Osteocyte (in vitro differentiated cells): ENCODE data around the gene TPSB2. TPM values are rescaled to one million over a fixed set of nuclear protein-coding genes. Genes with fewer than 3 reads are reported as not detected.
"Not testable (repeated sequence)": the region's sequence is repeated elsewhere in the genome, so short reads cannot be mapped to it uniquely, and the experiment has no call there.

Experiments used
- DNase-seq: peaks from one replicate; pipeline ENCODE4 v3.0.0; 2021; ENCODE audit warnings: mixed read lengths; ENCODE audit not compliant: unreplicated experiment; ENCODE audit errors: extremely low spot score
- H3K27ac Mint-ChIP-seq: one replicate; pipeline ENCODE4 v1.8.0; 2021; ENCODE audit warnings: mild to moderate bottlenecking, mixed read lengths; ENCODE audit not compliant: unreplicated experiment
- H3K27me3 Mint-ChIP-seq: one replicate; pipeline ENCODE4 v1.8.0; 2021; ENCODE audit warnings: mixed read lengths; ENCODE audit not compliant: unreplicated experiment
- H3K36me3 Mint-ChIP-seq: one replicate; pipeline ENCODE4 v1.8.0; 2021; ENCODE audit warnings: mixed read lengths; ENCODE audit not compliant: unreplicated experiment
- H3K4me1 Mint-ChIP-seq: one replicate; pipeline ENCODE4 v1.8.0; 2021; ENCODE audit warnings: mixed read lengths; ENCODE audit not compliant: unreplicated experiment
- H3K4me3 Mint-ChIP-seq: one replicate; pipeline ENCODE4 v1.8.0; 2021; ENCODE audit warnings: mild to moderate bottlenecking, moderate library complexity, mixed read lengths; ENCODE audit not compliant: unreplicated experiment
- H3K9me3 Mint-ChIP-seq: one replicate; pipeline ENCODE4 v1.8.0; 2021; ENCODE audit warnings: mixed read lengths; ENCODE audit not compliant: unreplicated experiment
- total RNA-seq: library from RNA; stranded (reverse); gene quantifications from 2 replicates; pipeline ENCODE4 v1.2.1, GENCODE V29; 2021
- TF ChIP-seq, protein P1 (sequence below): fragments of 200-600 bp; sonication (generic); IDR thresholded peaks from 2 replicates; pipeline ENCODE4 v1.5.0; 2021; ENCODE audit warnings: antibody characterized with exemption, mild to moderate bottlenecking, moderate library complexity

The TPSB2 gene
- total RNA-seq, 1 donor from 2014 or later, result not detected

DNA sequence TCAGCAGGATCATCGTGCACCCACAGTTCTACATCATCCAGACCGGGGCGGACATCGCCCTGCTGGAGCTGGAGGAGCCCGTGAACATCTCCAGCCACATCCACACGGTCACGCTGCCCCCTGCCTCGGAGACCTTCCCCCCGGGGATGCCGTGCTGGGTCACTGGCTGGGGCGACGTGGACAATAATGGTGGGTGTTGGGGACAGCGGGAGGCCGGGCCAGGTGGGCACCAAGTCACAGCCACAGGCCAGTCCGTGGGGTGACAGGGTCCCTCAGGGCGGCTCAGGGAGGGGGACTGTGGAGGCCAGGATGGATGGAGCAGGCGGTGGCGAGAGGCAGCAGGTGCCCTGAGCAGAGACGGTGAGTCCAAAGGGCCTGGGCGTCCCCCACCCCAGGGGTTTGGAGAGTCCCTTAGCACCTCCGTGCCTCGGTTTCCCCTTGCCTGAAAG is 26.9 kb upstream of the TPSB2 start:
- H3K4me3 Mint-ChIP-seq, result no peak overlapping the region
- no peaks in the 10 kb centered on the region for H3K36me3 Mint-ChIP-seq
- H3K9me3 Mint-ChIP-seq, result no peaks in the 10 kb centered on the region
- H3K4me1 Mint-ChIP-seq, result peaks cover 3% of the 10 kb centered on the region
- H3K27me3 Mint-ChIP-seq, result peaks cover 5% of the 10 kb centered on the region
- no peak overlapping the region for H3K27ac Mint-ChIP-seq
- TF ChIP-seq, protein P1, sequence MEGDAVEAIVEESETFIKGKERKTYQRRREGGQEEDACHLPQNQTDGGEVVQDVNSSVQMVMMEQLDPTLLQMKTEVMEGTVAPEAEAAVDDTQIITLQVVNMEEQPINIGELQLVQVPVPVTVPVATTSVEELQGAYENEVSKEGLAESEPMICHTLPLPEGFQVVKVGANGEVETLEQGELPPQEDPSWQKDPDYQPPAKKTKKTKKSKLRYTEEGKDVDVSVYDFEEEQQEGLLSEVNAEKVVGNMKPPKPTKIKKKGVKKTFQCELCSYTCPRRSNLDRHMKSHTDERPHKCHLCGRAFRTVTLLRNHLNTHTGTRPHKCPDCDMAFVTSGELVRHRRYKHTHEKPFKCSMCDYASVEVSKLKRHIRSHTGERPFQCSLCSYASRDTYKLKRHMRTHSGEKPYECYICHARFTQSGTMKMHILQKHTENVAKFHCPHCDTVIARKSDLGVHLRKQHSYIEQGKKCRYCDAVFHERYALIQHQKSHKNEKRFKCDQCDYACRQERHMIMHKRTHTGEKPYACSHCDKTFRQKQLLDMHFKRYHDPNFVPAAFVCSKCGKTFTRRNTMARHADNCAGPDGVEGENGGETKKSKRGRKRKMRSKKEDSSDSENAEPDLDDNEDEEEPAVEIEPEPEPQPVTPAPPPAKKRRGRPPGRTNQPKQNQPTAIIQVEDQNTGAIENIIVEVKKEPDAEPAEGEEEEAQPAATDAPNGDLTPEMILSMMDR, result no peak
- no peak for DNase-seq

DNA sequence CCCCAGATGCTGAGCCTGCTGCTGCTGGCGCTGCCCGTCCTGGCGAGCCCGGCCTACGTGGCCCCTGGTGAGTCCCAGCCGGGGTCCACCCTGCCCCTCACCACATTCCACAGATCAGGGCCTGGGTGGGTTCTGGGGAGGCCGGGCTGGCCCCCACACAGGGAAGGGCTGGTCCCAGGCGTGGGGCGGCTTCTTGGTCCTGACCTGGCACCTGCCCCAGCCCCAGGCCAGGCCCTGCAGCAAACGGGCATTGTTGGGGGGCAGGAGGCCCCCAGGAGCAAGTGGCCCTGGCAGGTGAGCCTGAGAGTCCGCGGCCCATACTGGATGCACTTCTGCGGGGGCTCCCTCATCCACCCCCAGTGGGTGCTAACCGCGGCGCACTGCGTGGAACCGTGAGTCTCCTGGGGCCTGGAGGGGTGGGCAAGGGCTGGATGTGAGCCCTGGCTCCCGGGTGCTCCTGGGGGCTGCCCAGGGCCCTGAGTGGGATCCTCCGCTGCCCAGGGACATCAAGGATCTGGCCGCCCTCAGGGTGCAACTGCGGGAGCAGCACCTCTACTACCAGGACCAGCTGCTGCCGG is 26.4 kb upstream of the TPSB2 start:
- not testable (repeated sequence) for H3K9me3 Mint-ChIP-seq, H3K27ac Mint-ChIP-seq, H3K4me3 Mint-ChIP-seq, DNase-seq, H3K27me3 Mint-ChIP-seq, H3K36me3 Mint-ChIP-seq, H3K4me1 Mint-ChIP-seq

DNA sequence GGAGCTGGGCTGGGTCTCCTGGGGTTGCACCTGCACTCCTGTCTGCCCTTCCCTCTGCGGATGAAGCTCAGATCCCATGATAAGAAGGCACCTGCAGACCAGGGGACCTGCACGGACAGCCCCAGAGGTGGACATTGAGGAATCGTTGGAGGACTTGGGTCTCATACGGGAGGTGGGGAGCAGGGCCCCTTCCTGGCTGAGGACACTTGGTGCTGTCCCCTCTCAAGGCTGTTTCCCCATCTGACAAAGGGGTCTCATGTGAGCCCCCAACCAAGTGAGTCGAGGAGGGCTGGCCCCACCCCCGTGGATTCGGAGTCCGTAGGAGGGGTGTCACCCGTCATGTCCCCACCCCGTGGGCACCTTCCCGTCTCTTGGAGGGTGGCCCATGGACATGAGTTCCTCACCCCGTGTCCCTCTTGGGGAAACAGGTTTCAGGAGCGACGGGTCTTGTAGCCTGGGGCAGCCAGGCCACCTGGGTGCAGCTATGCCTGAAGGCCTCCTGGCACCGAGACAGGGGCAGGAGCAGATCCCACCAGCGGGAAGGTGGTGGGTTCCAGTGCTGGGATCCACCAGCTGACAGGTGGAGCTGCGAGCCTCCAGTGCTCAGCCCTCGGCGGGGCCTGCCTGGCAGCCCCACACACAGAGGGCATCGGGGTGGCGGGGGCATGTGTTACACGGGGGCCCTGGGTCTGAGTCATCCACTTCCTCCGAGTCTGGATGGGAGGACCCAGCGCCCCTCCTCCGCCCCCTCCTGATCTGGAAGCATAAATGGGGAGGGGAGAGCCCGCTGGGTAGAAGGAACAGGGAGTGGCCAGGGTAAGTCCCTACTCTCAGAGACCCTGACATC is 25.5 kb upstream of the TPSB2 start, which contains the start of gene TPSD1:
TPSD1 (plus strand) TSS at position 794 of the 847 bp plus-strand sequence. CDS start 212 bp downstream, outside the sequence.
- not testable (repeated sequence) for H3K27ac Mint-ChIP-seq, H3K36me3 Mint-ChIP-seq, H3K4me3 Mint-ChIP-seq, H3K27me3 Mint-ChIP-seq, H3K4me1 Mint-ChIP-seq, DNase-seq, H3K9me3 Mint-ChIP-seq

DNA sequence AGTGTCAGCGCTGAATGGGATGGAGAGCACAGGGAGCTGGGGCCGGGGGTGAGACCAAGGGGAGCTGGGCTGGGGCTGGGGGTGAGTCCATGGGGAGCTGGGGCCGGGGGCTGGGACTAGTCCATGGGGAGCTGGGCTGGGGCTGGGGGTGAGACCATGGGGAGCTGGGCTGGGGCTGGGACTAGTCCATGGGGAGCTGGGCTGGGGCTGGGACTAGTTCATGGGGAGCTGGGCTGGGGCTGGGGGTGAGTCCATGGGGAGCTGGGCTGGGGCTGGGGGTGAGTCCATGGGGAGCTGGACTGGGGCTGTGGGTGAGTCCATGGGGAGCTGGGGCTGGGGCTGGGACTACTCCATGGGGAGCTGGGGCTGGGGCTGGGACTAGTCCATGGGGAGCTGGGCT is 24.8 kb upstream of the TPSB2 start:
- not testable (repeated sequence) for H3K36me3 Mint-ChIP-seq

DNA sequence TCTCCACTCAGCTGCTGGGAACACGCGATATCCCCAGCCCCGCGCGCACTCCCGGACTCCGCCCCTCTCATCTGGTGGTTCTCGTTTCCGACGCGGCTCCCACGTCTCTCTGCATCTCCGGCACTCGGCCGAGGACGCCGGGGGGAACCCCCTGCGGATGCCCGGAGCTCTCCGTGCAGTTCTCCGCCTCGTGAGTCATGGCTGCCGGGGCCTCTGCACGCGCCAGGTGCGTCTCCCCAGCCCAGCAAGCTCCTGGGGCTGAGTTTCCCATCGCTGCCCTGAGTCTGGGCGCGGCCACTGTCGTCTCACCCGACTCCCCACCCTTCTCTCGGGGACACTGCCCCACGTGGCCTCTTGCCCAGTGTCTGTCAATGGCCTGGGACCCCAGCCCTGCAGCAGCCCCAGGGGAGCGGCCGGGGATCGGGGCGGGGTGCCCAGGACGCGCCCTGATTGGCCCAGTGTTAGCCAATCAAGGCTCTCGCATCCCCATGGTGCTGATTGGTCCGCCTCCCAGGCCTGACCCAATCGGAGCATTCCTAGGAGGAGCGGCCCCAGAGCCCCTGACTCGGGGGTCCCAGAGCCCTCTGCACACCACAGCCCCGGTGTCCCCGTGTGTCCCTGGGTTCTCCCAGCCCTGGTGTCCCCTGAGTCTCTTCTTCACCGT is 23.8 kb upstream of the TPSB2 start:
- DNase-seq, H3K9me3 Mint-ChIP-seq, H3K4me1 Mint-ChIP-seq, H3K27ac Mint-ChIP-seq, H3K27me3 Mint-ChIP-seq, H3K4me3 Mint-ChIP-seq, H3K36me3 Mint-ChIP-seq: not testable (repeated sequence)

More for the DNA sequence above, 24.8 kb upstream of the TPSB2 start:
- H3K4me3 Mint-ChIP-seq, H3K4me1 Mint-ChIP-seq, DNase-seq, H3K9me3 Mint-ChIP-seq, H3K27me3 Mint-ChIP-seq, H3K27ac Mint-ChIP-seq: not testable (repeated sequence)

DNA sequence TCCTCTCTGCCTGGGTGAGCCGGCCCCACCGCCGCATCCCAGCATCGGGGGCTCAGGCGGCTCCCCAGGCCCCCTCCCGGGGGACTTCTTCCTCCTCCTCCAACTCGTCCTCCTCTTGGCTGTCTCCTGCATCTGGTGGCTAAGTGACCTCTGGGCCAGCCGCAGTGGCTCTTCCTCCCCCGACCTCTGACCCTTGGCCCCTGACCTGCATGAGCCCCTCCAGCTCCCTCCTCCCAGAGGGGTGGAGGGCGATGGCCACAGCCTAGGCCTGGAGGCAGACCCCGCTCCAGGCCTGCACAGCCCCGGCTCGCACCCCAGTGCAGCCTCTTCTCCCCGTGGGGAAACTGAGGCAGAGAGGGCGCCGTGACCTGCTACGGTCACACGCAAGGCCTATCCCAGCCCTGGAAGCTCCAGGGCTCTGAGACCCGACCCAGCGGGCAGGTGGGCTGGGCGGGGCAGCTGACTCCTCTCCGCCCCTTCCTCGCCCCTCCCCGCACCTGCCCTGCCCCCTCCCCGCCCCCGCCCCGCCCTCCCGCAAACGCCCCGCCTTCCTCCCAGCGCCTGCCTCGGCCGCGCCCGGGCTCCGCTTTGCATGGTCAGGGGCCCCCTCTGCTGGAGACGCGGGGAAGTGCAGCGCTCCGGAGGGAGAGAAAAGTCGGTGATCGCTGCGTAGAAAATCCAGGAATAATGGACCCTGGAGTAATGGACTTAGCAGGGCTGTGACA is 19.2 kb upstream of the TPSB2 start:
- H3K4me1 Mint-ChIP-seq, DNase-seq, H3K4me3 Mint-ChIP-seq, H3K27ac Mint-ChIP-seq, H3K36me3 Mint-ChIP-seq, H3K9me3 Mint-ChIP-seq, H3K27me3 Mint-ChIP-seq: not testable (repeated sequence)

DNA sequence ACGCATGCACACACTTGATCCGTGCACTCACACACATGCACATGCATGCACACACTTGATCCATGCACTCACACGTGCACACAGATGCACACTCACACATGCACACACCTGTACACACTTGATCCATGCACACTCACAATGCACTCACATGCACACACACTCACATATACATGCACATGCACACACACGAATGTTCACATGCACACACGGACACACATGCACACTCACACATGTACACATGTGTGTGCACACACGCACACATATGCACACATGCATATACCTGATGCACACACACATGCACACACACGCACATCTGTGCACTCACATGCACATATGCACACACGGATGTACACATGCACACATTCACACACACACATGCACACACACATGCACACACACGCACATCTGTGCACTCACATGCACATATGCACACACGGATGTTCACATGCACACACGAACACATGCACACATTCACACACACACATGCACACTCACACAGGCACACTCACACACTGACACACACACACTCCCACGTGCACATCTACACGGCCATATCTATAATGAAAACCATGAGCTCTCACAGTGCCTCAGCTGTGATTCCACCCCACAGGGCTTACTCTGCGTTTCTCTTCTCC is 18.0 kb upstream of the TPSB2 start:
- H3K4me1 Mint-ChIP-seq, H3K27me3 Mint-ChIP-seq, H3K4me3 Mint-ChIP-seq, H3K27ac Mint-ChIP-seq, H3K36me3 Mint-ChIP-seq, DNase-seq, H3K9me3 Mint-ChIP-seq: not testable (repeated sequence)
